ENCODE measurements around the gene DHX35. TPM values are rescaled to one million over a fixed set of nuclear protein-coding genes. Genes with fewer than 3 reads are reported as not detected.

DHX35 gene, protein sequence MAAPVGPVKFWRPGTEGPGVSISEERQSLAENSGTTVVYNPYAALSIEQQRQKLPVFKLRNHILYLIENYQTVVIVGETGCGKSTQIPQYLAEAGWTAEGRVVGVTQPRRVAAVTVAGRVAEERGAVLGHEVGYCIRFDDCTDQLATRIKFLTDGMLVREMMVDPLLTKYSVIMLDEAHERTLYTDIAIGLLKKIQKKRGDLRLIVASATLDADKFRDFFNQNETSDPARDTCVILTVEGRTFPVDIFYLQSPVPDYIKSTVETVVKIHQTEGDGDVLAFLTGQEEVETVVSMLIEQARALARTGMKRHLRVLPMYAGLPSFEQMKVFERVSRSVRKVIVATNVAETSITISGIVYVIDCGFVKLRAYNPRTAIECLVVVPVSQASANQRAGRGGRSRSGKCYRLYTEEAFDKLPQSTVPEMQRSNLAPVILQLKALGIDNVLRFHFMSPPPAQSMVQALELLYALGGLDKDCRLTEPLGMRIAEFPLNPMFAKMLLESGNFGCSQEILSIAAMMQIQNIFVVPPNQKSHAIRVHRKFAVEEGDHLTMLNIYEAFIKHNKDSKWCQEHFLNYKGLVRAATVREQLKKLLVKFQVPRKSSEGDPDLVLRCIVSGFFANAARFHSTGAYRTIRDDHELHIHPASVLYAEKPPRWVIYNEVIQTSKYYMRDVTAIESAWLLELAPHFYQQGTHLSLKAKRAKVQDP
- total RNA-seq, result 5.5 and 6.9 TPM in 2 replicates

GRCh38 chr20:38962044-38962927 is at the start of gene DHX35:
TSS of gene DHX35 (plus strand) at chr20:38962344. CDS start at chr20:38962368, 24 bp downstream.

DNA sequence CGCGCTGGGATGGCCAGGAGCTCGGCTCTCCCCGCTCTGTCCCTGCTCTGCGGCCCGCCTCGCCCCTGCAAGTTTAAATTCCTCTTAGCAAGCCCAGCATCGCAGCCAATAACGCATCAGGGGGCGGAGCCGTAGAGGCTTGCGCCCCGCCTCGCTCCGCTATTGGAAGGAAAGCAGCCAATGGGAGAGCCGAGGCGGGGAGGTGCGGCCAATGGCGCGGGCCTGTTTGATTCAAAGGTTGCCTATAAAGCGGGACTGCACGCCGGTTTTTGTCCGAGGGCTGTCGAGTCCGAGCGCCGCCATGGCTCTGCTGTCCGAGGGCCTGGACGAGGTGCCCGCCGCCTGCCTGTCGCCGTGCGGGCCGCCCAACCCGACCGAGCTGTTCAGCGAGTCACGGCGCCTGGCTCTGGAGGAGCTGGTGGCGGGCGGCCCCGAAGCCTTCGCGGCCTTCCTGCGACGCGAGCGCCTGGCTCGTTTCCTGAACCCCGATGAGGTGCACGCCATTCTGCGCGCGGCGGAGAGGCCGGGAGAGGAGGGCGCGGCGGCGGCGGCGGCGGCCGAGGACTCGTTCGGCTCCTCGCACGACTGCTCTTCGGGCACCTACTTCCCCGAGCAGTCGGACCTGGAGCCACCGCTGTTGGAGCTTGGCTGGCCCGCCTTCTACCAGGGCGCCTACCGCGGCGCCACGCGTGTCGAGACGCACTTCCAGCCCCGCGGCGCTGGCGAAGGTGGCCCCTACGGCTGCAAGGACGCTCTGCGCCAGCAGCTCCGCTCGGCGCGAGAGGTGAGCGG is 35.8 kb upstream of the DHX35 start, which contains the start of gene FAM83D:
TSS of gene FAM83D (plus strand) at position 276 of the 792 bp plus-strand sequence. CDS start at position 302, 26 bp downstream.

Other genes with a start within 250 kb of the DHX35 start
- not detected in 2 replicates for gene SLC32A1, start 237.9 kb upstream of the DHX35 start, total RNA-seq
- 6.2 and 7.7 TPM in 2 replicates for gene ACTR5, start 213.9 kb upstream of the DHX35 start, total RNA-seq
- not detected in 2 replicates for gene PPP1R16B, start 156.6 kb upstream of the DHX35 start, total RNA-seq
- 39.5 and 40.1 TPM in 2 replicates for gene FAM83D, start 35.9 kb upstream of the DHX35 start, total RNA-seq